T-helper 1 cell treated with Interleukin-12 subunit alpha and Interleukin-12 subunit beta and Interleukin-4 antibody, amounts not matched to agents 30 μg/mL and 1 μg/mL, for 36 hours (primary cell): ENCODE data around the gene C2CD4D.
"Not testable (repeated sequence)": the region's sequence is repeated elsewhere in the genome, so short reads cannot be mapped to it uniquely, and the experiment has no call there.

ENCODE experiments used
- H3K27ac Mint-ChIP-seq: one replicate; pipeline ENCODE4 v1.8.0; 2021; ENCODE audit warnings: mild to moderate bottlenecking, mixed read lengths
- H3K27me3 Mint-ChIP-seq: one replicate; pipeline ENCODE4 v1.8.0; 2021; ENCODE audit warnings: low read depth, mixed read lengths
- H3K36me3 Mint-ChIP-seq: one replicate; pipeline ENCODE4 v1.8.0; 2021; ENCODE audit warnings: low read depth, mixed read lengths
- H3K4me1 Mint-ChIP-seq: one replicate; pipeline ENCODE4 v1.8.0; 2021; ENCODE audit warnings: low read depth, mixed read lengths
- H3K4me3 Mint-ChIP-seq: one replicate; pipeline ENCODE4 v1.8.0; 2021; ENCODE audit warnings: mild to moderate bottlenecking, moderate library complexity, mixed read lengths
- H3K9me3 Mint-ChIP-seq: one replicate; pipeline ENCODE4 v1.8.0; 2021; ENCODE audit warnings: mixed read lengths

Gene C2CD4D

GRCh38 chr1:151867765-151868411 is 28.3 kb upstream of the C2CD4D start:
- Mint-ChIP-seq H3K4me3 (no peak overlapping the region), H3K9me3 (no peaks in the 10 kb centered on the region), H3K27ac (no peak overlapping the region), H3K36me3 (no peaks in the 10 kb centered on the region), H3K27me3 (peaks cover 6% of the 10 kb centered on the region), H3K4me1 (no peaks in the 10 kb centered on the region)

- no peak overlapping the region for H3K27ac Mint-ChIP-seq
- no peaks in the 10 kb centered on the region for H3K9me3 Mint-ChIP-seq
- H3K36me3 Mint-ChIP-seq: no peaks in the 10 kb centered on the region
- H3K4me1 Mint-ChIP-seq: no peaks in the 10 kb centered on the region
- no peak overlapping the region for H3K4me3 Mint-ChIP-seq
- peaks cover 6% of the 10 kb centered on the region for H3K27me3 Mint-ChIP-seq
Measured at GRCh38 chr1:151867321-151867720, 27.7 kb upstream of the C2CD4D start.

- Mint-ChIP-seq H3K4me1 (no peaks in the 10 kb centered on the region), H3K9me3 (no peaks in the 10 kb centered on the region), H3K27me3 (peaks cover 6% of the 10 kb centered on the region), H3K27ac (no peak overlapping the region), H3K4me3 (no peak overlapping the region), H3K36me3 (no peaks in the 10 kb centered on the region)
Measured at GRCh38 chr1:151864411-151864810, 24.8 kb upstream of the C2CD4D start.

GRCh38 chr1:151862604-151863003 is 23.0 kb upstream of the C2CD4D start:
- Mint-ChIP-seq H3K27ac (no peak overlapping the region), H3K36me3 (no peaks in the 10 kb centered on the region), H3K27me3 (peaks cover 3% of the 10 kb centered on the region), H3K9me3 (no peaks in the 10 kb centered on the region), H3K4me3 (no peak overlapping the region), H3K4me1 (no peaks in the 10 kb centered on the region)

GRCh38 chr1:151860504-151861187 is 21.0 kb upstream of the C2CD4D start:
- Mint-ChIP-seq H3K27ac (no peak overlapping the region), H3K27me3 (no peaks in the 10 kb centered on the region), H3K36me3 (no peaks in the 10 kb centered on the region), H3K9me3 (no peaks in the 10 kb centered on the region), H3K4me3 (no peak overlapping the region), H3K4me1 (no peaks in the 10 kb centered on the region)

GRCh38 chr1:151859891-151860293 is 20.3 kb upstream of the C2CD4D start:
- Mint-ChIP-seq H3K4me1 (no peaks in the 10 kb centered on the region), H3K36me3 (no peaks in the 10 kb centered on the region), H3K27me3 (no peaks in the 10 kb centered on the region), H3K9me3 (no peaks in the 10 kb centered on the region), H3K27ac (no peak overlapping the region), H3K4me3 (no peak overlapping the region)

- no peaks in the 10 kb centered on the region for H3K36me3 Mint-ChIP-seq
- no peak overlapping the region for H3K4me3 Mint-ChIP-seq
- no peaks in the 10 kb centered on the region for H3K4me1 Mint-ChIP-seq
- H3K9me3 Mint-ChIP-seq: no peaks in the 10 kb centered on the region
- H3K27ac Mint-ChIP-seq: no peak overlapping the region
- H3K27me3 Mint-ChIP-seq: no peaks in the 10 kb centered on the region
Measured at GRCh38 chr1:151858886-151859665, 19.5 kb upstream of the C2CD4D start.

GRCh38 chr1:151858030-151858746 is 18.6 kb upstream of the C2CD4D start:
- Mint-ChIP-seq H3K4me3 (no peak overlapping the region), H3K9me3 (no peaks in the 10 kb centered on the region), H3K27ac (no peak overlapping the region), H3K36me3 (no peaks in the 10 kb centered on the region), H3K4me1 (no peaks in the 10 kb centered on the region), H3K27me3 (no peaks in the 10 kb centered on the region)

GRCh38 chr1:151855933-151856332 is 16.3 kb upstream of the C2CD4D start:
- Mint-ChIP-seq H3K4me1 (peaks cover 1% of the 10 kb centered on the region), H3K36me3 (no peaks in the 10 kb centered on the region), H3K9me3 (no peaks in the 10 kb centered on the region), H3K4me3 (no peak overlapping the region), H3K27me3 (no peaks in the 10 kb centered on the region), H3K27ac (peak overlapping the region; percentile 53)

- H3K4me3 Mint-ChIP-seq, H3K9me3 Mint-ChIP-seq, H3K4me1 Mint-ChIP-seq, H3K36me3 Mint-ChIP-seq, H3K27me3 Mint-ChIP-seq, H3K27ac Mint-ChIP-seq: not testable (repeated sequence)
Measured at GRCh38 chr1:151855516-151855915, 15.9 kb upstream of the C2CD4D start.

- H3K9me3 Mint-ChIP-seq: no peaks in the 10 kb centered on the region
- H3K36me3 Mint-ChIP-seq: no peaks in the 10 kb centered on the region
- H3K27me3 Mint-ChIP-seq: no peaks in the 10 kb centered on the region
- H3K27ac Mint-ChIP-seq: no peak overlapping the region
- peaks cover 1% of the 10 kb centered on the region for H3K4me1 Mint-ChIP-seq
- no peak overlapping the region for H3K4me3 Mint-ChIP-seq
Measured at GRCh38 chr1:151854658-151855057, 15.0 kb upstream of the C2CD4D start.

- Mint-ChIP-seq H3K4me3 (no peak within 1 kb of the TSS), H3K36me3 (no peaks in the 10 kb centered on the region), H3K4me1 (peaks cover 1% of the 10 kb centered on the region), H3K27ac (no peak within 1 kb of the TSS), H3K27me3 (no peaks in the 10 kb centered on the region), H3K9me3 (no peaks in the 10 kb centered on the region)
Measured at GRCh38 chr1:151853411-151853943, 13.9 kb upstream of the C2CD4D start, which contains the start of gene THEM5. Gene THEM5, minus strand, starts transcription at chr1:151853712. Its CDS starts 147 bp downstream, at chr1:151853565.

- Mint-ChIP-seq H3K9me3 (no peaks in the 10 kb centered on the region), H3K27ac (no peak overlapping the region), H3K4me3 (no peak overlapping the region), H3K4me1 (peaks cover 1% of the 10 kb centered on the region), H3K27me3 (no peaks in the 10 kb centered on the region), H3K36me3 (no peaks in the 10 kb centered on the region)
Measured at GRCh38 chr1:151852733-151853132, 13.1 kb upstream of the C2CD4D start.

- Mint-ChIP-seq H3K9me3 (no peaks in the 10 kb centered on the region), H3K36me3 (no peaks in the 10 kb centered on the region), H3K4me3 (no peak overlapping the region), H3K27me3 (no peaks in the 10 kb centered on the region), H3K4me1 (peaks cover 1% of the 10 kb centered on the region), H3K27ac (no peak overlapping the region)
Measured at GRCh38 chr1:151851886-151852285, 12.3 kb upstream of the C2CD4D start.
